GM12892 (cell line): ENCODE data around the gene CACNA2D3.

ENCODE experiments used
- POLR2A ChIP-seq: IDR thresholded peaks from 2 replicates; pipeline ENCODE4 v1.6.1; 2011; ENCODE audit warnings: low read depth, low read length, control low read depth
- POLR2AphosphoS5 ChIP-seq: IDR thresholded peaks from 2 replicates; pipeline ENCODE4 v1.6.1; 2011; ENCODE audit warnings: low read depth, low read length, control low read depth

DNA sequence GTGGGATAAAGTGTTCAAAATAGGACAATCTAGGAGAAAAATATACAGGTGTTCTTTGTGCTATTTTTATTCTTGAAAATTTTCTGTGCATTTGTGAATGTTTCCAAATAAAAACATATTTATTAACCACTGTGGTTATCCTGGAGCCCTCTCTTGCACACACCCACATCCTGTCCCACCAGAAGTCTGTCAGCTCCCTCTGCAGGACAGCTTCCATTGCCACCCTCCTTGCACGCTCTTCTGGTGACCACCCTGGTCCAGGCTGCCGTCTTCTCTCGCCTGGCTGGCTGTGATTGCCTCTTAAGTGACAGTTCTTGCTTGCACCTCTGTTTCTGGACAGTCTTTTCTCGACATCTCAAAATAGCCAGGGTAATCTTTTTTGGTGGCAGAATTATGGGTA lies 411.5 kb downstream of the CACNA2D3 start:
- TF ChIP-seq POLR2A (no peak), POLR2AphosphoS5 (no peak)
